Neural progenitor cell (in vitro differentiated cells): ENCODE results near the gene TMEM131L. TPM values are rescaled to one million over a fixed set of nuclear protein-coding genes. Genes with fewer than 3 reads are reported as not detected.
A peak's percentile ranks its signal among the peaks of the same experiment; 100 is the strongest.
"Not testable (repeated sequence)": the region's sequence is repeated elsewhere in the genome, so short reads cannot be mapped to it uniquely, and the experiment has no call there.

Experiments
- DNase-seq: peaks from one replicate; pipeline ENCODE4 v3.0.0-alpha.2; 2016; ENCODE audit warnings: low spot score
- H2AFZ ChIP-seq: fragments of 200-600 bp; sonication (generic); replicated peaks from 2 replicates; pipeline ENCODE4 v1.6.1; 2016; ENCODE audit warnings: antibody characterized with exemption
- H3F3A ChIP-seq: fragments of 200-600 bp; sonication (generic); 2 replicates; pipeline ENCODE4 v1.6.1; 2016; ENCODE audit warnings: antibody characterized with exemption, low read depth
- H3K27ac ChIP-seq: fragments of 200-600 bp; sonication (generic); 2 replicates; pipeline ENCODE4 v1.5.1; 2016; ENCODE audit warnings: mild to moderate bottlenecking
- H3K27me3 ChIP-seq: fragments of 200-600 bp; sonication (generic); 2 replicates; pipeline ENCODE4 v1.6.1; 2016; ENCODE audit warnings: mild to moderate bottlenecking, moderate library complexity
- H3K36me3 ChIP-seq: fragments of 200-600 bp; sonication (generic); 2 replicates; pipeline ENCODE4 v1.5.1; 2016
- H3K4me1 ChIP-seq: fragments of 200-600 bp; sonication (generic); 2 replicates; pipeline ENCODE4 v1.6.1; 2016; ENCODE audit warnings: mixed run types
- H3K4me2 ChIP-seq: fragments of 200-600 bp; sonication (generic); 2 replicates; pipeline ENCODE4 v1.6.1; 2016
- H3K4me3 ChIP-seq: fragments of 200-600 bp; sonication (generic); 2 replicates; pipeline ENCODE4 v1.5.1; 2016
- H3K79me2 ChIP-seq: fragments of 200-600 bp; sonication (generic); 2 replicates; pipeline ENCODE4 v1.6.1; 2016; ENCODE audit warnings: low read depth
- H3K9ac ChIP-seq: fragments of 200-600 bp; sonication (generic); 2 replicates; pipeline ENCODE4 v1.6.1; 2016
- H3K9me3 ChIP-seq: fragments of 200-600 bp; sonication (generic); 2 replicates; pipeline ENCODE4 v1.5.1; 2016; ENCODE audit warnings: low read depth
- H4K20me1 ChIP-seq: fragments of 200-600 bp; sonication (generic); 2 replicates; pipeline ENCODE4 v1.6.1; 2016; ENCODE audit warnings: low read depth
- H3K27ac Mint-ChIP-seq: 3 replicates; pipeline ENCODE4 v1.8.0; 2021; ENCODE audit warnings: mixed read lengths
- H3K27me3 Mint-ChIP-seq: 2 replicates; pipeline ENCODE4 v1.8.0; 2022; ENCODE audit warnings: low read depth, mild to moderate bottlenecking, inconsistent platforms, moderate library complexity, mixed read lengths; ENCODE audit not compliant: insufficient read depth
- H3K36me3 Mint-ChIP-seq: 3 replicates; pipeline ENCODE4 v1.8.0; 2021; ENCODE audit warnings: mixed read lengths
- H3K4me1 Mint-ChIP-seq: 3 replicates; pipeline ENCODE4 v1.8.0; 2021; ENCODE audit warnings: mixed read lengths
- H3K4me3 Mint-ChIP-seq: 3 replicates; pipeline ENCODE4 v1.8.0; 2021; ENCODE audit warnings: mild to moderate bottlenecking, moderate library complexity, mixed read lengths
- H3K9me3 Mint-ChIP-seq: 3 replicates; pipeline ENCODE4 v1.8.0; 2020; ENCODE audit warnings: mixed read lengths
- EZH2 ChIP-seq: fragments of 200-600 bp; sonication (generic); IDR thresholded peaks from 2 replicates; pipeline ENCODE4 v1.6.1; 2017; ENCODE audit warnings: antibody characterized with exemption, mild to moderate bottlenecking, moderate library complexity
- EZH2phosphoT487 ChIP-seq: fragments of 200-600 bp; sonication (generic); IDR thresholded peaks from 2 replicates; pipeline ENCODE4 v1.6.1; 2017; ENCODE audit warnings: antibody characterized with exemption
- total RNA-seq: library from RNA; depleted of rRNA; stranded (reverse); fragments of >200 nt; gene quantifications from 2 replicates; pipeline ENCODE4 v1.2.3, GENCODE V29; 2015; ENCODE audit warnings: low replicate concordance
- TF ChIP-seq, protein P1 (sequence below): fragments of 200-600 bp; sonication (generic); IDR thresholded peaks from 2 replicates; pipeline ENCODE4 v1.5.1; 2017; ENCODE audit warnings: antibody characterized with exemption, mild to moderate bottlenecking

The TMEM131L gene
- total RNA-seq, 1 donor from 2014 or later: 14.8 TPM

DNA sequence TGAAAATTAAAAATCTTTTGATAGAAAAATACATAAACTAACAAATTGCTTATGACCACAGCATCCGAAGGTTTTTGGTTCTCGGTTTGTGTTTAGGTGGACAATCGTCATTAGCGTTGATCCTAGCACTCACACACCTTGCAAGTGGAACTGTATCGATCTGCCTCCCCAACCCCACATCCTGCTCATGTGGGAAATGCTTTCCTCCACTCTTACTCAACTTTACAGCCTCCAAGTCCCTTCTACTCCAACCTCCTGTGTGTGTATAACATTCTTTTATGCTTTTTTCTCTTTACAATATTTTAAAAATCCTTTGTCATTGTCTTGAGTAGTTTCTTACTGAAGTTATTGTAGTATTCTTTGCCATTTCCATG lies 15.6 kb upstream of the TMEM131L start:
- no peak overlapping the region for H3K4me3 ChIP-seq
- Mint-ChIP-seq H3K27ac (no peak overlapping the region), H3K9me3 (no peaks in the 10 kb centered on the region), H3K4me1 (peaks cover 29% of the 10 kb centered on the region), H3K4me3 (no peak overlapping the region), H3K36me3 (no peaks in the 10 kb centered on the region), H3K27me3 (peaks cover 3% of the 10 kb centered on the region)
- H3K79me2 ChIP-seq: no peaks in the 10 kb centered on the region
- H3K9ac ChIP-seq: no peak overlapping the region
- no peaks in the 10 kb centered on the region for H3K9me3 ChIP-seq
- H3K4me2 ChIP-seq: no peak overlapping the region
- TF ChIP-seq, protein P1, sequence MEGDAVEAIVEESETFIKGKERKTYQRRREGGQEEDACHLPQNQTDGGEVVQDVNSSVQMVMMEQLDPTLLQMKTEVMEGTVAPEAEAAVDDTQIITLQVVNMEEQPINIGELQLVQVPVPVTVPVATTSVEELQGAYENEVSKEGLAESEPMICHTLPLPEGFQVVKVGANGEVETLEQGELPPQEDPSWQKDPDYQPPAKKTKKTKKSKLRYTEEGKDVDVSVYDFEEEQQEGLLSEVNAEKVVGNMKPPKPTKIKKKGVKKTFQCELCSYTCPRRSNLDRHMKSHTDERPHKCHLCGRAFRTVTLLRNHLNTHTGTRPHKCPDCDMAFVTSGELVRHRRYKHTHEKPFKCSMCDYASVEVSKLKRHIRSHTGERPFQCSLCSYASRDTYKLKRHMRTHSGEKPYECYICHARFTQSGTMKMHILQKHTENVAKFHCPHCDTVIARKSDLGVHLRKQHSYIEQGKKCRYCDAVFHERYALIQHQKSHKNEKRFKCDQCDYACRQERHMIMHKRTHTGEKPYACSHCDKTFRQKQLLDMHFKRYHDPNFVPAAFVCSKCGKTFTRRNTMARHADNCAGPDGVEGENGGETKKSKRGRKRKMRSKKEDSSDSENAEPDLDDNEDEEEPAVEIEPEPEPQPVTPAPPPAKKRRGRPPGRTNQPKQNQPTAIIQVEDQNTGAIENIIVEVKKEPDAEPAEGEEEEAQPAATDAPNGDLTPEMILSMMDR: no peak
- TF ChIP-seq EZH2 (no peak), EZH2phosphoT487 (no peak)
- no peak overlapping the region for H3K27ac ChIP-seq
- DNase-seq: no peak
- H3K36me3 ChIP-seq: no peaks in the 10 kb centered on the region
- H3F3A ChIP-seq: peaks cover 7% of the 10 kb centered on the region
- H2AFZ ChIP-seq: no peak overlapping the region
- H4K20me1 ChIP-seq: no peaks in the 10 kb centered on the region
- no peaks in the 10 kb centered on the region for H3K27me3 ChIP-seq
- peaks cover 13% of the 10 kb centered on the region for H3K4me1 ChIP-seq

DNA sequence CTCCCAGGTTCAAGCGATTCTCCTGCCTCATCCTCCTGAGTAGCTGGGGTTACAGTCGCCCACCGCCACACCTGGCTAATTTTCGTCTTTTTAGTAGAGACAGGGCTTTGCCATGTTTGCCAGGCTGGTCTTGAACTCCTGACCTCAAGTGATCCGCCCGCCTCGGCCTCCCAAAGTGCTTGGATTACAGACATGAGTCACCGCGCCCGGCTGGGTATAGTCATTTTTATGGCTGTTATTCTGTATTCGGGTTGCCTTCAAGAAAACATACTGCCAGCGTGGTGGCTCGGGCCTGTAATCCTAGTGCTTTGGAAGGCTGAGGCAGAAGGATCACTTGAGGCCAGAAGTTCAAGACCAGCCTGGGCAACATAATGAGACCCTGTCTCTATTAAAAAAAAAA lies 15.0 kb upstream of the TMEM131L start:
- not testable (repeated sequence) for H3K9me3 Mint-ChIP-seq, H3K36me3 Mint-ChIP-seq

DNA sequence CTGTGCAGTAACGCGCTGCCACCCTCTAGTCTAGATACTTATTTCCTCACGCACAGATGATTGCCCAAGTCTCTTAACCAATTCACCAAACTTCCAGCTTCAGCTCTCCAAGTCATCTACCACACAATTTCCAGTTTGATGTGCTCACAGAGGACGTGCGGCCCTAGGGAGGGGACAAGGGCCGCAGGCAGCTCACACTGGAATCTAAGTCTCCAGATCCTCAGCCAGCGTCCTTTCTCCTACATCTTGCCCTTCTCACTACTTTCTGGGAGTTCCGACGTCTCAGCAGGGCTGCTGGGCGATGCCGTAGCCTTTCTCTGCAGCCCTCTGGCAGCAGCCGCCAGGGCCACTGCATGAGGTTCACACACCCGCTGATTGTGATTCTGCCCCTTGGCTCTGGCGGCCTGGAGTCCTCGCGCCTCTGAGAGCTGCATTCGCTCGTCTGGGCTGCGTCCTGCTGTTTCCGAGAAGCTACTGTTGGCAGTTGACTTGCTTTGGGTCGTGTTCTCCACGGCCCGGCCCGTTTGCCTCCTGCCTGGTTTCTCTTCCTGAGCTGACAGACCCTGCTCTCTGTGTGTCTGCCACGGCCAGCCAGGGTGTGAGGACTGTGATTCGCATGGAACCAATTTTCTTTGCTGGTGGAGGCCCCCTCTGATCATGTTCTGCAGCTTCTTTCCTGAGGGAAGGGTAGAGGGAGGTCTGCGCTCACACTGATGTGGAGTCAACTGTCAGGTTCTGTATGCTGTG lies 14.1 kb upstream of the TMEM131L start:
- Histone ChIP-seq H3K27me3 (no peaks in the 10 kb centered on the region), H4K20me1 (no peaks in the 10 kb centered on the region), H3K9ac (no peak overlapping the region), H2AFZ (peak overlapping the region; percentile 98), H3K4me3 (no peak overlapping the region), H3F3A (peaks cover 7% of the 10 kb centered on the region), H3K4me1 (peaks cover 13% of the 10 kb centered on the region), H3K79me2 (no peaks in the 10 kb centered on the region), H3K4me2 (peak overlapping the region; percentile 55), H3K36me3 (no peaks in the 10 kb centered on the region), H3K9me3 (no peaks in the 10 kb centered on the region), H3K27ac (no peak overlapping the region)
- H3K36me3 Mint-ChIP-seq: no peaks in the 10 kb centered on the region
- peaks cover 29% of the 10 kb centered on the region for H3K4me1 Mint-ChIP-seq
- peak overlapping the region; percentile 14 for H3K4me3 Mint-ChIP-seq
- peaks cover 5% of the 10 kb centered on the region for H3K27me3 Mint-ChIP-seq
- peak; percentile 59 for DNase-seq
- H3K9me3 Mint-ChIP-seq: peaks cover 2% of the 10 kb centered on the region
- TF ChIP-seq EZH2: no peak
- no peak for TF ChIP-seq EZH2phosphoT487
- TF ChIP-seq, protein P1: no peak
- H3K27ac Mint-ChIP-seq: peak overlapping the region; percentile 46

More for the DNA sequence above, 15.0 kb upstream of the TMEM131L start:
- not testable (repeated sequence) for H3K36me3 ChIP-seq, H3K4me3 Mint-ChIP-seq, H3K27me3 ChIP-seq, H3K9me3 ChIP-seq, H3K4me3 ChIP-seq, H3K79me2 ChIP-seq, H3K27ac Mint-ChIP-seq, H4K20me1 ChIP-seq, H3K27me3 Mint-ChIP-seq, H3K27ac ChIP-seq, DNase-seq, H2AFZ ChIP-seq, H3K4me2 ChIP-seq, H3F3A ChIP-seq, H3K9ac ChIP-seq
- peaks cover 29% of the 10 kb centered on the region for H3K4me1 Mint-ChIP-seq
- peaks cover 13% of the 10 kb centered on the region for H3K4me1 ChIP-seq

DNA sequence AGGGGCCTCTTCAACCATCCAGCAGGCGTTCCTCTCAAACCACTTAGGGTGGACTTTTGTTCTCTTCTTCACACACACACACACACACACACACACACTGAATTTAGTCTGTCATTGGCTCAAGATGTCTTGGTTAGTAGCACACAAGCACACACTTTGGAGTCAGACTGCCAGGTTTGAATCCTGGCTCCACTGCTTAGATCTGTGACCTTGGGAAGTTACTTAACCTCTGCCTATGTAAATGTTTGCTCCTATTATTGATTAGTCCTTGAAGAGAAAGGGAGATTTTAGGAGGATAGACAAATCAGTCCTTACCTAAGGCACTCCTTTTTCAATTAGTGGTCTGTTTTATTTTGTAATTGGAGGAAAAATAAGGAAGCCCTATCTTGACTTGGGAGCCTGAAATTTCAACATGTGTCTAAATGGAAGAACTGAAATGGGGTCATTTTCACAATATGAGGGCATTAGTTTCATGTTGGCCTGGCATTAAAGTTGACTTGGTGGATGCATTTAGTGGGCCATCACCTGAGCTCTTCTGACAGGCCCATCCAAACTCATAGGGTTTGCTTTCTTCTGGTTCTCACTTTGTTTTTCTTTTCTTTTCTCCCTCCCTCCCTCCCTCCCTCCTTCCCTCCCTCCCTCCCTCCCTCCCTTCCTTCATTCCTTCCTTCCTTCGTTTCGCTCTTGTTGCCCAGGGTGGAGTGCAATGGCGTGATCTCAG lies 13.3 kb upstream of the TMEM131L start:
- peak overlapping the region; percentile 98 for H2AFZ ChIP-seq

More for the DNA sequence above, 13.3 kb upstream of the TMEM131L start:
- no peaks in the 10 kb centered on the region for H3K9me3 ChIP-seq
- no peak overlapping the region for H3K9ac ChIP-seq
- TF ChIP-seq EZH2 (no peak), EZH2phosphoT487 (no peak)
- TF ChIP-seq, protein P1: no peak
- no peak overlapping the region for H3K27ac Mint-ChIP-seq
- peaks cover 26% of the 10 kb centered on the region for H3K4me1 Mint-ChIP-seq
- H3K4me2 ChIP-seq: no peak overlapping the region
- H3F3A ChIP-seq: peaks cover 7% of the 10 kb centered on the region
- H3K27me3 Mint-ChIP-seq: peaks cover 5% of the 10 kb centered on the region
- H3K9me3 Mint-ChIP-seq: peaks cover 2% of the 10 kb centered on the region
- no peaks in the 10 kb centered on the region for H3K27me3 ChIP-seq
- H3K36me3 ChIP-seq: no peaks in the 10 kb centered on the region
- no peaks in the 10 kb centered on the region for H4K20me1 ChIP-seq
- DNase-seq: peak; percentile 10
- no peak overlapping the region for H3K27ac ChIP-seq
- H3K36me3 Mint-ChIP-seq: no peaks in the 10 kb centered on the region
- H3K4me1 ChIP-seq: peaks cover 13% of the 10 kb centered on the region
- H3K79me2 ChIP-seq: no peaks in the 10 kb centered on the region
- H3K4me3 ChIP-seq: no peak overlapping the region
- H3K4me3 Mint-ChIP-seq: no peak overlapping the region
